Activated CD8-positive, alpha-beta T cell treated with anti-CD3 and anti-CD28 coated beads, Interleukin-2, amount 10 ng/mL, durations not matched to agents 7 days and 5 days (primary cell): Measurements from ENCODE around the gene CORO1A. TPM values are rescaled to one million over a fixed set of nuclear protein-coding genes. Genes with fewer than 3 reads are reported as not detected.
"Not testable (repeated sequence)": the region's sequence is repeated elsewhere in the genome, so short reads cannot be mapped to it uniquely, and the experiment has no call there.

ENCODE experiments used
- ATAC-seq: fragments of 150-1000 bp; cut with Tn5 transposase; one replicate; pipeline ENCODE4 v1.10.0; 2021; ENCODE audit warnings: moderate library complexity
- CTCF ChIA-PET: fragments of 350-600 bp; sonication (Branson Sonifier 250); formaldehyde crosslinking; loops from one replicate; lab custom pipeline; 2021; ENCODE audit warnings: antibody characterized with exemption; lab: Charles Lee
- POLR2A ChIA-PET: fragments of 350-600 bp; sonication (Branson Sonifier 250); formaldehyde crosslinking; loops from one replicate; lab custom pipeline; 2021; ENCODE audit warnings: antibody characterized with exemption; lab: Charles Lee
- DNase-seq: peaks from one replicate; pipeline ENCODE4 v3.0.0-alpha.2; 2020
- H3K27ac Mint-ChIP-seq: one replicate; pipeline ENCODE4 v1.8.0; 2021; ENCODE audit warnings: mild to moderate bottlenecking, mixed read lengths
- H3K27me3 Mint-ChIP-seq: one replicate; pipeline ENCODE4 v1.8.0; 2021; ENCODE audit warnings: low read depth, mixed read lengths
- H3K36me3 Mint-ChIP-seq: one replicate; pipeline ENCODE4 v1.8.0; 2021; ENCODE audit warnings: low read depth, mixed read lengths
- H3K4me1 Mint-ChIP-seq: one replicate; pipeline ENCODE4 v1.8.0; 2021; ENCODE audit warnings: low read depth, mixed read lengths
- H3K4me3 Mint-ChIP-seq: one replicate; pipeline ENCODE4 v1.8.0; 2021; ENCODE audit warnings: mild to moderate bottlenecking, mixed read lengths
- H3K9me3 Mint-ChIP-seq: one replicate; pipeline ENCODE4 v1.8.0; 2022; ENCODE audit warnings: mixed read lengths; ENCODE audit not compliant: insufficient read depth
- total RNA-seq, 2 experiments: library from RNA; stranded (reverse); gene quantifications; one replicate each; pipeline ENCODE4 v1.2.3, GENCODE V29; 2021

Gene CORO1A
- total RNA-seq, 2 experiments from 2014 or later: 1,875 to 1,983 TPM

DNA sequence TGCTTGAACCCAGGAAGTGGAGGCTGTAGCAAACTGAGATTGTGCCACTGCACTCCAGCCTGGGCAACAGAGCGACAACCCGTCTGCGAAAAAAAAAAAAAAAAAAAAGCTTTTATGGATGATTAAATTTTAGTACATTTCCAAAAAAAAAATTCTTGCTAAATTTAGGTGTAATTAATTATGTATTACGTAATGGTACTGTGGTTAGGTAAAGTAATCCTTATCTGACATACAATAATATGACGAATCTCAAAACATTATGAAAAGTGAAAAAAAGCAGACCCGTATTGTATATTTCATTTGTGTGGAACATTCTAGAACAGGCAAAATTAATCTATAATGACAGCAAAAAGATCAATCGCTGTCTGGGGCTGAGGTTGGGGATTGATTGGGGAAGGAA lies 10.3 kb upstream of the CORO1A start:
- Mint-ChIP-seq H3K36me3 (no peaks in the 10 kb centered on the region), H3K9me3 (no peaks in the 10 kb centered on the region), H3K4me3 (no peak overlapping the region), H3K4me1 (peaks cover 2% of the 10 kb centered on the region), H3K27ac (no peak overlapping the region), H3K27me3 (no peaks in the 10 kb centered on the region)
- CTCF ChIA-PET: no interaction called here
- ATAC-seq: no peak
- POLR2A ChIA-PET: interaction anchor here (0.8 kb wide), 1 partner anchor 10 kb away, joined by 3 read pairs; the partner anchor contains the start of gene CORO1A
- no peak for DNase-seq

DNA sequence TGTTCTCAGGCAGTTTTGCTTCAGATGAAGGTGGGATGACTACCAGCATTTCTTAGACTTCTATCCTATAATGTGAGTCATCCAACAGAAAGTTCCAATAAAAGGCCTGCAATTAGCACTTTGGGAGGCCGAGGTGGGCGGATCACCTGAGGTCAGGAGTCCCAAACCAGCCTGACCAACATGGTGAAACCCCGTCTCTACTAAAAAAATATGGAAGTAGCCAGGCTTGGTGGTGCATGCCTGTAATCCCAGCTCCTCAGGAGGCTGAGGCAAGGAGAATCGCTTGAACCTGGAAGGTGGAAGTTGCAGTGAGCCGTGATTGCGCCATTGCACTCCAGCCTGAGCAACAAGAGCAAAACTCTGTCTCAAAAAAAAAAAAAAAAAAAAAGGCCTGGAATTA lies 6.5 kb upstream of the CORO1A start:
- H3K4me1 Mint-ChIP-seq, ATAC-seq, H3K4me3 Mint-ChIP-seq, DNase-seq, H3K36me3 Mint-ChIP-seq, H3K27ac Mint-ChIP-seq, H3K9me3 Mint-ChIP-seq, H3K27me3 Mint-ChIP-seq: not testable (repeated sequence)
- ChIA-PET POLR2A (interaction anchor here (1.1 kb wide), 1 partner anchor 8 kb away, joined by 4 read pairs; no protein-coding TSS in a partner anchor), CTCF (interaction anchor here (1.3 kb wide), 1 partner anchor 9 kb away, joined by 3 read pairs; no protein-coding TSS in a partner anchor)

DNA sequence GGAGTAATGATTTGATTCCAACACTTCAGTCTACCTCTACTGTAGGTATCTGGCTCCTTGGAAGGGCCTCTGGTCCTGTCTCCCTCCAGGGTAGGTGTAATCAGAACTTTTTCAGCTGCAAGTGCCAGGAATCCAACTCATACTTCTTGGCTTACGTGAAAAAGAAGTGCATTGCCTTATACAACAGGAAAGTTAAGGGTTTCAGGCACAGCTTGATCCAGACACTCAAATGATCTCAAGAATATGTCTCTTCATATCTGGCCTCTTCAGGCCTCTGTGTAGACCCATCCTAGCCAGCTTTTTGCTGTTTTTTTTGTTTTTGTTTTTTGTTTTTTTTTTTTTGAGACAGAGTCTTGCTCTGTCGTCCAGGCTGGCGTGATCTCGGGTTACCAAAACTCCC lies 4.2 kb upstream of the CORO1A start:
- Mint-ChIP-seq H3K9me3 (no peaks in the 10 kb centered on the region), H3K4me3 (no peak overlapping the region), H3K4me1 (peaks cover 15% of the 10 kb centered on the region), H3K27ac (no peak overlapping the region), H3K36me3 (peaks cover 6% of the 10 kb centered on the region), H3K27me3 (no peaks in the 10 kb centered on the region)
- DNase-seq (no peak), ATAC-seq (no peak)
- CTCF ChIA-PET: interaction anchor here (1.2 to 2.2 kb wide), 3 partner anchors 36 to 88 kb away, joined by 5 to 13 read pairs (median 5); partner anchors contain the start of gene TBX6
- POLR2A ChIA-PET: no interaction called here

DNA sequence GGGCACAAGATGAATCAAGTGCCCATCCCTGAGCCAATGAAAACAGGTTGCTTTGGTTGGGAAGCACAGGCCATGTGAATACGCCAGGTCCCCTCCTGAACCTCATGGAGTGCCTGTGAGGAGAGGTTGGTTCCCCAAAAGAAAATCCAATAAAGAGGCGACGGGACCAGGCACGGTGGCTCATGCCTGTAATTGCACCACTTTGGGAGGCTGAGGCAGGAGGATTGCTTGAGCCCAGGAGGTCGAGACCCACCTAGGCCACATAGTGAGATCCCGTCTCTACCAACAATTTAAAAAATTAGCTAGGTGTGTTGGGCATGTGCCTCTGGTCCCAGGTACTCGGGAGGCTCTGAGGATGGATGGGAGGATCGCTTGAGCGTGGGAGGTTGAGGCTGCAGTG lies 3.5 kb upstream of the CORO1A start:
- Mint-ChIP-seq H3K4me3 (no peak overlapping the region), H3K4me1 (peaks cover 15% of the 10 kb centered on the region), H3K9me3 (no peaks in the 10 kb centered on the region), H3K36me3 (peaks cover 13% of the 10 kb centered on the region), H3K27me3 (no peaks in the 10 kb centered on the region), H3K27ac (no peak overlapping the region)
- no peak for ATAC-seq
- CTCF ChIA-PET: interaction anchor here (0.6 to 2.2 kb wide), 4 partner anchors 37 to 88 kb away, joined by 4 to 13 read pairs (median 5); partner anchors contain the start of gene TBX6
- no peak for DNase-seq
- POLR2A ChIA-PET: interaction anchor here (0.9 kb wide), 1 partner anchor 89 kb away, joined by 5 read pairs; no protein-coding TSS in a partner anchor

DNA sequence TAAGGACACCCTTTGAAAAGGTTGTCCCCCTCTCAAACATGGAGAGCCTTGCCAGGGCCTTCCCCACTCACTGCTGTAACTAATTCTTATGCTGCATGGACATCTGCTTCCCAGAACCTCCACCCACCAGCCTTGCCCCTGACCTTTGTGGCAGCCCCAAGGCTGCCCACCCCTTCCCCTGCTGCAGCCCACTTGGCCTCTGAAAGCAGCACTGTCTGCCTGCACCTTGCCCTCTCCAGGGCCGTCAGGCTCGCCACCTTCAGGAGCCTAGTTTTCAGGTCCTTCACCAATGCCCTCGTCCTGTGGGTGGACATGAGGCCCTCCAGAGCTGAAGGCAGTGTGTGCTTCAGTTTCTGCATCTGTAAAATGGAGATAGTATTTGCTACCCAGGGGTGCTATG lies 2.7 kb upstream of the CORO1A start:
- Mint-ChIP-seq H3K27ac (peak overlapping the region; percentile 48), H3K4me3 (no peak overlapping the region), H3K27me3 (no peaks in the 10 kb centered on the region), H3K4me1 (peaks cover 15% of the 10 kb centered on the region), H3K9me3 (no peaks in the 10 kb centered on the region), H3K36me3 (peaks cover 21% of the 10 kb centered on the region)
- CTCF ChIA-PET: interaction anchor here (1.5 to 2.2 kb wide), 2 partner anchors 38 to 89 kb away, joined by 5 to 13 read pairs; partner anchors contain the start of gene TBX6
- DNase-seq: no peak
- POLR2A ChIA-PET: no interaction called here
- no peak for ATAC-seq

DNA sequence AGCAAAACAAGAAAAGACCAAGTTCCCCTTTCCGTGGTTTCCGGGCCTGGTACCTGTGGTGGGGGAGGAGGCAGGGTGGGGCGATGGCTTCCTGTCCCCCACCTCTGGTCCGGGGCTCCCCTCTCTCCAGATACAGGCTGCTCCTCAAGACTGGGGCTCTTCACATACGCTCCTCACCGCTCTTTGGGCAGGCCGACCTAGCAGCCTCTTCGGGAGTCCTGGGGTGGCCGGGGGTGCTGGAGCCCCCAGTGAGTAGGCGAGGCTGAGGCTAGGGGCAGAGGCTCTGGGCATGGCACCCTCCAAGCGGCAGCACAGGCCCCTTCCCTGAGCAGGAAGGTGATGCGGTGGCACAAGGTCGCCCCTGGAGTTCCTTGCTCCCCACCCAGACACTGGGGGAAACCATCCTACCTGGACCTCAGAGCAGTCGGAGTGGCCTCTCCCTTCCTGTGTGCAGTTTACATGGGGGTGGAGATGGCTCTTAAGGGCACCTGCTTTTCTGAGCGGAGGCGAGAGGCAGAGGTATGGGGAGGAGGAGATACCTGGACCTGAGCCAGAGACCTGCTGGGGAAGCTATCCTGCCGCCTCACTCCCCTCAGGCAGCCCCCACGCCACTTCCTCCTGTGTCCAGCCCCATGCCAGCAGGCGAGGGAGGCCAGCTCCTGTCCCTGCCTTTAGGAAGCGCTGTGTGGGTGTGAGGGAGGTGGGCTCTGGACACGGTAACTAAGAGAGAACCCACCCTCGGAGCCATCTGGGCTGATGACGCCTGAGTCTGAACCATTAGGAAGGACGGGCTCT lies 891 bp downstream of the CORO1A start:
- peaks cover 47% of the 10 kb centered on the region for H3K36me3 Mint-ChIP-seq
- CTCF ChIA-PET: interaction anchor here (1.0 to 5.2 kb wide), 4 partner anchors 41 to 225 kb away, joined by 3 to 54 read pairs (median 6); partner anchors contain the start of gene TBX6
- POLR2A ChIA-PET: interaction anchor here (0.6 to 5.0 kb wide), 20 partner anchors 9 to 440 kb away, joined by 3 to 102 read pairs (median 8); partner anchors contain the start of genes ALDOA, GDPD3, MAPK3 and PPP4C

DNA sequence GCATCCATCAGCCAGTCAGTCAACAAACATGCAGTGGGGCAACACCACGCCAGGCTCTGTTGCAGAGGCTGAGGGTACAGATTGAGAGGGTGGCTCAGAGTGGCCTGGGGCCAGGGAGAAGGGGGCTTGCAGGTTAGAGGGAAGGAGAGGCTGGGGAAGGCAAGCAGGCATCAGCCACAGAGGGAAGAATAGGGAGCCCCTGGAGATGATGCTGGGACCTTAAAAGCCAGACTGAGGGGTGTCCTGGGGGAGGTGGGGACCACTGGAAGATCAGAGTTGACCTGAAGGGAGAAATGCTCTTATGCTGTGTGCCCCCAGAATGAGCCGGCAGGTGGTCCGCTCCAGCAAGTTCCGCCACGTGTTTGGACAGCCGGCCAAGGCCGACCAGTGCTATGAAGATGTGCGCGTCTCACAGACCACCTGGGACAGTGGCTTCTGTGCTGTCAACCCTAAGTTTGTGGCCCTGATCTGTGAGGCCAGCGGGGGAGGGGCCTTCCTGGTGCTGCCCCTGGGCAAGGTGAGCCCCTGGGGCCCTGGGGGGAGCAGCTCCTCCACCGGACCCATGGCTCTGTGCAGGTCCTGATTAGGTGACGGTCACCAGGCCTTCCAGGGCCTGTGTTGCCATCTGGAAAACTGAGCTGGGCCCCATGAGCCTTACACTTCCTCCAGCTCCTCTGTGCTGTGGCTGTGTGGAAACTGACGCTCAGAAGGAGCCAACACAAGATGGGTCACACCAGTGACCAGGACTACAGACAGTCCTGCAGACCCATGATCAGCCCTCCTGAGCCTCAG lies 1.7 kb downstream of the CORO1A start:
- Mint-ChIP-seq H3K4me1 (peaks cover 30% of the 10 kb centered on the region), H3K9me3 (no peaks in the 10 kb centered on the region), H3K36me3 (peaks cover 47% of the 10 kb centered on the region), H3K27me3 (no peaks in the 10 kb centered on the region), H3K4me3 (peak overlapping the region; percentile 98), H3K27ac (peak overlapping the region; percentile 99)
- POLR2A ChIA-PET: interaction anchor here (0.7 to 5.0 kb wide), 19 partner anchors 9 to 368 kb away, joined by 3 to 102 read pairs (median 6); partner anchors contain the start of genes ALDOA, CD2BP2, GDPD3 and MAPK3
- CTCF ChIA-PET: interaction anchor here (0.7 to 5.2 kb wide), 10 partner anchors 42 to 473 kb away, joined by 3 to 54 read pairs (median 4); partner anchors contain the start of genes ALDOA, FBRS, PPP4C and TBC1D10B
- peak; percentile 65 for DNase-seq
- peak; percentile 23 for ATAC-seq

More for the DNA sequence above, 891 bp downstream of the CORO1A start:
- H3K27me3 Mint-ChIP-seq: no peaks in the 10 kb centered on the region
- H3K4me3 Mint-ChIP-seq: peak overlapping the region; percentile 98
- ATAC-seq: peak; percentile 17
- peak overlapping the region; percentile 99 for H3K27ac Mint-ChIP-seq
- DNase-seq: peak; percentile 94
- H3K9me3 Mint-ChIP-seq: no peaks in the 10 kb centered on the region
- peaks cover 30% of the 10 kb centered on the region for H3K4me1 Mint-ChIP-seq

DNA sequence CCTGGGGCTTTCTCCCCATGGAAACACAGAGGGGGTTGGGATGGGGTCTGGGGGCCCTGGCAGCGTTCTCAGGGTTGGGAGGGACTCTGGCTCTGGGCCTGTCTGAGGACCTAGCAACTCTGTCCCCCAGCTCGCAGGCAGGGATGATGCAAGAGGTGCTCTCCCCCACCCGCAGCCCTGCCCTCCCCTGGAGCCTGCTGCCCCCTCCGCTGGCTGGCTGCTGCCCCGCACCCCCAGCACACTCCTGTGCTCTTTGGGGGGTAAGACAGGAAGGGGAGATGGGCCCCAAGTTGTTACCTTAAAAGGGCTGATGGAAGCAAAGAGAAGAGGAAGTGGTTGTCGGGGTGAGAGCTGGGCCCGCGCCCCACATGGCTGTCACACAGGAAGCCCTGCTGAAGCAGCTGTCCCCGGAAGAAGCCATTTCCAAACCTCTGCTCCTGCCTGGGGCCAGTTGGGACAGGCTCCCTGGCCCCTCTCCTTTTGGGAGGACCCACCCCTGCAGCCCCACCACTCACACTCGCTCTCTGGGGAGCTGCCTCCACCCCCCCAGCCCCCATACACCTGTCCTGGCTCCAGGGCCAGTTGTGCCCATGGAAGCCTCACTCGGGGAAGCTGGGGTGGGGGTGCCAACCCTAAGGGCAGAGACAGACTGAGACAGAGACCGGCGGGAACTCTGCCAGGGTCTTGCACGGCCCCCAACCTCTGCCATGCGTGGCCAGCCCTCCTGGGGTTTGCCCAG lies 2.5 kb downstream of the CORO1A start:
- Mint-ChIP-seq H3K9me3 (no peaks in the 10 kb centered on the region), H3K4me3 (peak overlapping the region; percentile 98), H3K27ac (peak overlapping the region; percentile 99), H3K36me3 (peaks cover 47% of the 10 kb centered on the region), H3K4me1 (peaks cover 28% of the 10 kb centered on the region), H3K27me3 (no peaks in the 10 kb centered on the region)
- peak; percentile 96 for DNase-seq
- ChIA-PET POLR2A (interaction anchor here (0.6 to 5.0 kb wide), 21 partner anchors 14 to 224 kb away, joined by 3 to 102 read pairs (median 6); partner anchors contain the start of genes ALDOA, CD2BP2, GDPD3 and MAPK3), CTCF (interaction anchor here (0.7 to 5.2 kb wide), 11 partner anchors 8 to 473 kb away, joined by 3 to 54 read pairs (median 3); partner anchors contain the start of genes ALDOA, FBRS, PPP4C and TBC1D10B)
- peak; percentile 47 for ATAC-seq

DNA sequence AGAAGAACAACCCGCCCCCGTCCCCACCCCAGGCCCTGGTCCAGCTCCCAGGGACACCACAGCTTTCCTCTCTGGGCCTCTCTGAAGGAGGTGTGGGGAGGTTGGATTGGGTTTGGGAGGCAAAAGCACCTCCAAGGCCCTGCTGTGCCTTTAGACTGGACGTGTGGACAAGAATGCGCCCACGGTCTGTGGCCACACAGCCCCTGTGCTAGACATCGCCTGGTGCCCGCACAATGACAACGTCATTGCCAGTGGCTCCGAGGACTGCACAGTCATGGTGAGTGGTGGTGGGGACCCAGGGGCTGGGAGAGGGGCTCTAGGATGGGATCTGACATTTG lies 3.0 kb downstream of the CORO1A start:
- peaks cover 47% of the 10 kb centered on the region for H3K36me3 Mint-ChIP-seq
- ATAC-seq (no peak), DNase-seq (no peak)
- no peaks in the 10 kb centered on the region for H3K27me3 Mint-ChIP-seq
- ChIA-PET POLR2A (interaction anchor here (0.6 to 5.0 kb wide), 18 partner anchors 14 to 223 kb away, joined by 3 to 102 read pairs (median 6); partner anchors contain the start of genes ALDOA, CD2BP2, GDPD3 and MAPK3), CTCF (interaction anchor here (0.8 to 5.2 kb wide), 9 partner anchors 9 to 184 kb away, joined by 3 to 54 read pairs (median 3); partner anchors contain the start of genes ALDOA, PPP4C, TBC1D10B and TBX6)
- peak overlapping the region; percentile 99 for H3K27ac Mint-ChIP-seq
- peak overlapping the region; percentile 98 for H3K4me3 Mint-ChIP-seq
- no peaks in the 10 kb centered on the region for H3K9me3 Mint-ChIP-seq
- peaks cover 26% of the 10 kb centered on the region for H3K4me1 Mint-ChIP-seq

DNA sequence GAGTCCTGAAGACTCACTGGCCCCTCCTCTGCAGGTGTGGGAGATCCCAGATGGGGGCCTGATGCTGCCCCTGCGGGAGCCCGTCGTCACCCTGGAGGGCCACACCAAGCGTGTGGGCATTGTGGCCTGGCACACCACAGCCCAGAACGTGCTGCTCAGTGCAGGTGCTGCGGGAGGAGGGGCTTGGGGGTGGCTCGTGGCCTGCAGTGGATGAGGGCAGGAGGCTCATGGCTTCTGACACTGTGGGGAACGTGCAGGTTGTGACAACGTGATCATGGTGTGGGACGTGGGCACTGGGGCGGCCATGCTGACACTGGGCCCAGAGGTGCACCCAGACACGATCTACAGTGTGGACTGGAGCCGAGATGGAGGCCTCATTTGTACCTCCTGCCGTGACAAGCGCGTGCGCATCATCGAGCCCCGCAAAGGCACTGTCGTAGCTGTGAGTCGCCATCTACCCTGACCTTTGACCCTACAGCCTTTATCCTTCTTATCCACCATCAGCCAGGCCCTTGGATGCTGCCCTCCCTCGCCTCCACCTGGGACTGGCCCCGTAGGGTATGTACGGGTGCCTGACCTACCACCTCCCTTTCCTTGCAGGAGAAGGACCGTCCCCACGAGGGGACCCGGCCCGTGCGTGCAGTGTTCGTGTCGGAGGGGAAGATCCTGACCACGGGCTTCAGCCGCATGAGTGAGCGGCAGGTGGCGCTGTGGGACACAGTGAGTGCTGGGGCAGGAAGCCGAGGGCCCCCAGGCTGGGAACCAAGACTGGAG lies 3.6 kb downstream of the CORO1A start:
- Mint-ChIP-seq H3K9me3 (no peaks in the 10 kb centered on the region), H3K4me3 (peak overlapping the region; percentile 98), H3K36me3 (peaks cover 47% of the 10 kb centered on the region), H3K27me3 (no peaks in the 10 kb centered on the region), H3K4me1 (peaks cover 23% of the 10 kb centered on the region), H3K27ac (peak overlapping the region; percentile 99)
- POLR2A ChIA-PET: interaction anchor here (0.6 to 5.0 kb wide), 8 partner anchors 47 to 196 kb away, joined by 3 to 102 read pairs (median 10); partner anchors contain the start of genes ALDOA, GDPD3, PPP4C and SEPTIN1
- DNase-seq (peak; percentile 94), ATAC-seq (peak; percentile 17)
- CTCF ChIA-PET: interaction anchor here (0.8 to 5.2 kb wide), 6 partner anchors 9 to 122 kb away, joined by 3 to 54 read pairs (median 6); partner anchors contain the start of genes ALDOA and TBX6
